CD4-positive, alpha-beta memory T cell (primary cell): ENCODE results near the gene DCTN4. TPM values are rescaled to one million over a fixed set of nuclear protein-coding genes. Genes with fewer than 3 reads are reported as not detected.

ENCODE experiments used
- CTCF ChIA-PET: fragments of 350-600 bp; sonication (Branson Sonifier 250); formaldehyde crosslinking; loops from one replicate; lab custom pipeline; 2021; ENCODE audit warnings: inconsistent platforms; ENCODE audit not compliant: partially characterized antibody; lab: Charles Lee
- POLR2A ChIA-PET: fragments of 350-600 bp; sonication (Branson Sonifier 250); formaldehyde crosslinking; loops from one replicate; lab custom pipeline; 2021; ENCODE audit not compliant: partially characterized antibody; lab: Charles Lee
- DNase-seq, 5 donors: peaks; one replicate each; pipeline versions ENCODE4 v3.0.0 to v3.0.0-alpha.2; 2020 to 2022; ENCODE audit warnings: mixed read lengths in 1 of 5
- H3K27ac ChIP-seq: one replicate; pipeline ENCODE4 v1.7.0; 2013; ENCODE audit warnings: low read depth, low read length
- H3K27me3 ChIP-seq: 2 replicates; pipeline ENCODE4 v1.7.0; 2013; ENCODE audit warnings: mild to moderate bottlenecking, low read length, moderate library complexity; ENCODE audit not compliant: insufficient read depth
- H3K36me3 ChIP-seq: 2 replicates; pipeline ENCODE4 v1.7.0; 2013; ENCODE audit warnings: mild to moderate bottlenecking, low read length, moderate library complexity; ENCODE audit not compliant: insufficient read depth
- H3K4me1 ChIP-seq: 2 replicates; pipeline ENCODE4 v1.7.0; 2013; ENCODE audit warnings: mild to moderate bottlenecking, low read length, moderate library complexity; ENCODE audit not compliant: insufficient read depth
- H3K4me3 ChIP-seq, 2 donors: one replicate each; pipeline ENCODE4 v1.7.0; 2013; ENCODE audit warnings: low read length in 2 of 2, mild to moderate bottlenecking in 1 of 2
- H3K9me3 ChIP-seq, 2 donors: one replicate each; pipeline ENCODE4 v1.7.0; 2013; ENCODE audit warnings: low read length in 2 of 2, control low read depth in 1 of 2; ENCODE audit not compliant: control insufficient read depth in 1 of 2
- H3K27ac Mint-ChIP-seq, 7 donors: one replicate each; pipeline ENCODE4 v1.8.0; 2020 to 2021; ENCODE audit warnings: mixed read lengths in 7 of 7, mild to moderate bottlenecking in 6 of 7, inconsistent platforms in 3 of 7, moderate library complexity in 3 of 7
- H3K27me3 Mint-ChIP-seq, 2 donors: one replicate each; pipeline ENCODE4 v1.8.0; 2020 to 2021; ENCODE audit warnings: mixed read lengths in 2 of 2
- H3K36me3 Mint-ChIP-seq, 2 donors: one replicate each; pipeline ENCODE4 v1.8.0; 2020 to 2021; ENCODE audit warnings: mixed read lengths in 2 of 2, inconsistent platforms in 1 of 2, mild to moderate bottlenecking in 1 of 2
- H3K4me1 Mint-ChIP-seq, 4 donors: one replicate each; pipeline ENCODE4 v1.8.0; 2020 to 2021; ENCODE audit warnings: mixed read lengths in 4 of 4, mild to moderate bottlenecking in 1 of 4
- H3K4me3 Mint-ChIP-seq, 8 donors: one replicate each; pipeline ENCODE4 v1.8.0; 2020 to 2021; ENCODE audit warnings: mixed read lengths in 8 of 8, mild to moderate bottlenecking in 7 of 8, moderate library complexity in 6 of 8, inconsistent platforms in 3 of 8
- H3K9me3 Mint-ChIP-seq, 8 donors: one replicate each; pipeline ENCODE4 v1.8.0; 2020 to 2021; ENCODE audit warnings: mixed read lengths in 8 of 8, mild to moderate bottlenecking in 5 of 8, inconsistent platforms in 3 of 8, moderate library complexity in 1 of 8
- intact Hi-C: fragments of 100-400 bp; cut with micrococcal nuclease; formaldehyde crosslinking; loops from one replicate; pipeline ENCODE4 v1.15.1; 2023
- polyA plus RNA-seq, 2 donors: library from polyadenylated mRNA; unstranded; fragments of 300-500 nt; fragmentation: Illumina TruSeq; gene quantifications; one replicate each; pipeline ENCODE4 v1.2.3, GENCODE V29; 2021
- total RNA-seq, 2 experiments: library from RNA; stranded (reverse); gene quantifications; one replicate each; pipeline ENCODE4 v1.2.3, GENCODE V29; 2021

The DCTN4 gene
- total and polyA plus RNA-seq, 4 experiments from 2014 or later, result 8.8 to 46.0 (median 27.3) TPM

DNA sequence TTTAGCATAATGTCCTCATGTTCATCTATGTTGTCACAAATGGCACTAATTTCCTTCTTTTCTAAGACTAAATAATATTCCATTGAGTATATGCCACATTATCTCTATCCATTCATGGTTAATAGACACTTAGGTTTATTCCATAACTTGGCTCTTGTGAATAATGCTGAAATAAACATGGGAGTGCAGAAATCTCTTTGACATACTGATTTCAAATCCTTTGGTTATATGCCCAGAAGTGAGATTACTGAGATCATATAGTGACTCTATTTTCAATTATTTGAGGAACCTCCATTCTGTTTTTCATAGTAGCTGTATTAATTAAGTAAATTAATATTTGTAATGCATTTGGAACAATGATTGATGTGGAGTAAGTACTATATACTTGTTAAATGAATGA lies 32.7 kb upstream of the DCTN4 start:
- POLR2A ChIA-PET, result interaction anchor here (0.8 to 5.3 kb wide), 2 partner anchors 9 to 13 kb away, joined by 3 to 24 read pairs; partner anchors contain the start of gene SMIM3

DNA sequence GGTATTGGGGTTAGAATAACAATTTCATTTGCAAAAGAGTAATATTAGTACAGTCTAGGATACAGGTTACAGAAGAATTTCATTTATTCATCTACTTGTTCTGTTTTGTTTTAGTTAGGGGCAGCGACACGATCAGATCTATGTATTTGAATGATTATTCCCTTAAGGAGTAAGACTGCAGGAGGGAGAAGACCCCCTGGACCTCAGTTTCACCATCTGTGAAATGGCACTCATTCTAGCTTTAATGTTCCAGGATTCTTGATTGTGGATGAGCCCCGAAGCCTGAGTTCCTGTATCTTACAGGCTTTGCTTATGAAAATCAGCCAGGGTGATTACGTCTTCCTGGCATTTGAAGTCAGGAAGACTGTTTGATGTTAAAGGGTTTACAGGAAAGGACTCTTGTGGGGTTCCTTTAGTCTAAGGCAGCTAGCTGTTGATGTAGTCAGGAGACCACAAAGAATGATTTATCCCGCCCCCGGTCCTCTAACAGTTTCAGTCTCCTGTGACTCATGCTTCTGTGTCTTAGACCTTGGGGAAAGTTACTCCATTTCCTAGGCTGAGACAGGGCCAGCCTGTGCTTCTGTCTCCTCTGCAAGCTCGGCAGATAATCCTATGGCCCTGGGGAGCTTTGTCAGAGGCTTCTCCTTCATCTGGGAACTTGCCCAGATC lies 31.3 kb upstream of the DCTN4 start:
- peak overlapping the region in 7 of 8 donors; percentile 4 to 77 (median 57) for H3K4me3 Mint-ChIP-seq

More for the DNA sequence above, 32.7 kb upstream of the DCTN4 start:
- peaks cover 25 to 45% (median 34%) of the 10 kb centered on the region in 4 donors for H3K4me1 Mint-ChIP-seq
- peak overlapping the region in 3 of 7 donors; percentile 66 to 84 (median 79) for H3K27ac Mint-ChIP-seq
- H3K4me1 ChIP-seq, result peaks cover 32% of the 10 kb centered on the region
- no peaks in the 10 kb centered on the region for H3K27me3 Mint-ChIP-seq
- peak overlapping the region in 2 of 8 donors; percentile 23 to 48 for H3K4me3 Mint-ChIP-seq
- intact Hi-C loops, result no loop called here
- no peaks in the 10 kb centered on the region for H3K27me3 ChIP-seq
- no peak for DNase-seq
- H3K9me3 ChIP-seq, result no peaks in the 10 kb centered on the region
- H3K9me3 Mint-ChIP-seq, result no peaks in the 10 kb centered on the region
- H3K36me3 Mint-ChIP-seq, result peaks cover 3% of the 10 kb centered on the region in 2 donors
- CTCF ChIA-PET, result interaction anchor here (1.0 to 3.2 kb wide), 4 partner anchors 10 to 91 kb away, joined by 3 to 21 read pairs (median 4); partner anchors contain the start of genes RBM22 and SMIM3
- H3K36me3 ChIP-seq, result no peaks in the 10 kb centered on the region
- no peak overlapping the region for H3K27ac ChIP-seq
- no peak overlapping the region for H3K4me3 ChIP-seq

DNA sequence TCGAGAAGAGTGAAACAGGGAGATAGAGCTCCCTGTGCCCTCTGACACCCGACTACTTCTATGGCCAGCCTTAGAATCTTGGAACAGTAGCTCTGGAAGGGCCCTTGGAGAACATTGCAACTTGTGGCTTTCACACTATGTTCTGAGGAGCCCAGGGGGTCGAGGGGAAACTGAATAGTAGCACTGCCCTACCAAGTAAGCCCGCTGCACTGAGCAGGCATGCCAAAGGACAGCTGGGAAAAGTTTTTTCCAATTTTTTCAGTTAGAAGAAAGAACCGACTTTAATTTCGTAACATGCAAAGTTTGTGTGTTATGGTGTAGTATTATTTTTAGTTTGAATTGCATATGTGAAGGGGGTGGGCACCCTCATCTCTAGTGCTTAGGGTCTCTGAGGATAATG lies 30.6 kb upstream of the DCTN4 start:
- Histone ChIP-seq H3K27ac (no peak overlapping the region), H3K4me3 (no peak overlapping the region), H3K27me3 (no peaks in the 10 kb centered on the region), H3K36me3 (no peaks in the 10 kb centered on the region), H3K4me1 (peaks cover 40% of the 10 kb centered on the region), H3K9me3 (no peaks in the 10 kb centered on the region)
- Mint-ChIP-seq H3K9me3 (peaks cover 0 to 2% (median 0%) of the 10 kb centered on the region in 8 donors), H3K36me3 (peaks cover 0 to 4% of the 10 kb centered on the region in 2 donors), H3K27ac (peak overlapping the region; percentile 66 to 94 (median 82)), H3K4me3 (peak overlapping the region in 4 of 8 donors; percentile 50 to 77 (median 64)), H3K27me3 (no peaks in the 10 kb centered on the region), H3K4me1 (peaks cover 33 to 57% (median 46%) of the 10 kb centered on the region in 4 donors)
- ChIA-PET POLR2A (interaction anchor here (1.0 to 5.3 kb wide), 4 partner anchors 11 to 89 kb away, joined by 4 to 24 read pairs (median 6); partner anchors contain the start of genes DCTN4, RBM22 and SMIM3), CTCF (interaction anchor here (0.8 to 3.2 kb wide), 6 partner anchors 8 to 229 kb away, joined by 3 to 21 read pairs (median 7); partner anchors contain the start of genes IRGM and SMIM3)
- DNase-seq, result no peak
- intact Hi-C loops, result no loop called here

More for the DNA sequence above, 31.3 kb upstream of the DCTN4 start:
- Mint-ChIP-seq H3K4me1 (peaks cover 30 to 51% (median 42%) of the 10 kb centered on the region in 4 donors), H3K9me3 (peaks cover 0 to 2% (median 0%) of the 10 kb centered on the region in 8 donors), H3K36me3 (peaks cover 0 to 4% of the 10 kb centered on the region in 2 donors), H3K27ac (peak overlapping the region; percentile 66 to 94 (median 82)), H3K27me3 (no peaks in the 10 kb centered on the region)
- Histone ChIP-seq H3K27me3 (no peaks in the 10 kb centered on the region), H3K4me3 (no peak overlapping the region), H3K27ac (peak overlapping the region; percentile 4), H3K9me3 (no peaks in the 10 kb centered on the region), H3K4me1 (peaks cover 34% of the 10 kb centered on the region), H3K36me3 (no peaks in the 10 kb centered on the region)
- POLR2A ChIA-PET, result interaction anchor here (1.0 to 5.3 kb wide), 5 partner anchors 12 to 89 kb away, joined by 4 to 24 read pairs (median 4); partner anchors contain the start of genes DCTN4, RBM22 and SMIM3
- CTCF ChIA-PET, result interaction anchor here (1.5 to 3.2 kb wide), 6 partner anchors 8 to 57 kb away, joined by 3 to 21 read pairs (median 7); partner anchors contain the start of genes IRGM and SMIM3
- peak; percentile 39 to 84 (median 44) for DNase-seq
- intact Hi-C loops, result loop anchor here (1.0 kb wide), 1 partner anchor 89 kb away; the partner anchor contains the start of gene RBM22

DNA sequence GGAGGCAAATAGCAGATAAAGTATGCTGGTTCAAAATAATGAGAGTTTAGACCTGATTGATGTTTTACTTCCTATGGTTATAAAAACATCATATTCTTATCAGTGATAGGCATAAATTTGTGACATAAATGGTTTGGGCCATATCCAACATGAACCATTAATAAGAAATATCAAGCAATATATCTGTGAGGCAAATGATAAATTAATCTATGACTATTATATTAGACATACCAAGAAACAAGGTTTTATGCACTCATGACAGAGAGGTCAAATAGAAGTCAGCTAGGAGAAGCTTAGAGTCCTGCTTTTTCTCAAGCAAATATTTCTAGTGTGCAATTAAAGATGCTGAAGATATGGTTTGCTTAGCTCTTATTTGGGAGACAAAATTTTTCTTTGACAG lies 30.2 kb upstream of the DCTN4 start:
- H3K36me3 Mint-ChIP-seq, result peaks cover 0 to 6% of the 10 kb centered on the region in 2 donors

DNA sequence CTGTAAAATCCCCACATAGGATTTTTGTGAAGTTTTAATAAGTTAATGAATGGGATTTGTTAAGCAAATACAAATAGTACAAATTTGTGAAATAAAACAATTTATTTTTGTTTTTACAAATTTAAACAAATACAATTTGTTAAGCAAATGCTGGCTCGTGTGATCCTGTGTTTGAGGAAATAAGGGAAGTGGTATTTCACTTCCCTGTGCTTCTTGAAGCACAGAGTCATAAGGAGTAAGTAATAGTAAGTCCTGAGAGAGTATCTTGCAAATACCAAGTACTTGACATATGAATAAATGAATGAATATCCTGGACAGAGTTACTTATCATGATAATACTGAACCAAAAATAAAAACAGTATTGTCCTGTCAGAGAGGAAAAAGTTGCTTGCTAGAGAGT lies 28.8 kb upstream of the DCTN4 start:
- ChIA-PET CTCF (interaction anchor here (0.9 to 2.4 kb wide), 10 partner anchors 8 to 227 kb away, joined by 3 to 11 read pairs (median 4); partner anchors contain the start of genes IRGM, RBM22 and SMIM3), POLR2A (interaction anchor here (1.8 to 5.3 kb wide), 2 partner anchors 9 to 29 kb away, joined by 9 to 24 read pairs; partner anchors contain the start of genes DCTN4 and SMIM3)
- H3K4me1 Mint-ChIP-seq, result peaks cover 46 to 75% (median 62%) of the 10 kb centered on the region in 4 donors
- no peaks in the 10 kb centered on the region for H3K27me3 Mint-ChIP-seq
- intact Hi-C loops, result no loop called here
- Histone ChIP-seq H3K9me3 (no peaks in the 10 kb centered on the region), H3K27me3 (no peaks in the 10 kb centered on the region), H3K4me3 (no peak overlapping the region), H3K36me3 (no peaks in the 10 kb centered on the region), H3K27ac (no peak overlapping the region), H3K4me1 (peaks cover 56% of the 10 kb centered on the region)
- peaks cover 0 to 2% (median 0%) of the 10 kb centered on the region in 8 donors for H3K9me3 Mint-ChIP-seq
- H3K4me3 Mint-ChIP-seq, result peak overlapping the region in 3 of 8 donors; percentile 29 to 57 (median 48)
- H3K27ac Mint-ChIP-seq, result peak overlapping the region in 5 of 7 donors; percentile 12 to 62 (median 17)
- peaks cover 0 to 9% of the 10 kb centered on the region in 2 donors for H3K36me3 Mint-ChIP-seq
- no peak for DNase-seq

More for the DNA sequence above, 30.2 kb upstream of the DCTN4 start:
- DNase-seq, result no peak
- intact Hi-C loops, result no loop called here
- Histone ChIP-seq H3K27ac (no peak overlapping the region), H3K4me1 (peaks cover 45% of the 10 kb centered on the region), H3K9me3 (no peaks in the 10 kb centered on the region), H3K4me3 (no peak overlapping the region), H3K27me3 (no peaks in the 10 kb centered on the region), H3K36me3 (no peaks in the 10 kb centered on the region)
- ChIA-PET CTCF (interaction anchor here (0.8 to 3.2 kb wide), 5 partner anchors 10 to 229 kb away, joined by 3 to 21 read pairs (median 8); partner anchors contain the start of genes IRGM and SMIM3), POLR2A (interaction anchor here (1.0 to 5.3 kb wide), 4 partner anchors 11 to 88 kb away, joined by 4 to 24 read pairs (median 6); partner anchors contain the start of genes DCTN4, RBM22 and SMIM3)
- H3K4me3 Mint-ChIP-seq, result peak overlapping the region in 1 of 8 donors; percentile 31
- peaks cover 36 to 62% (median 50%) of the 10 kb centered on the region in 4 donors for H3K4me1 Mint-ChIP-seq
- H3K27me3 Mint-ChIP-seq, result no peaks in the 10 kb centered on the region
- peaks cover 0 to 2% (median 0%) of the 10 kb centered on the region in 8 donors for H3K9me3 Mint-ChIP-seq
- peak overlapping the region in 5 of 7 donors; percentile 11 to 79 (median 64) for H3K27ac Mint-ChIP-seq

DNA sequence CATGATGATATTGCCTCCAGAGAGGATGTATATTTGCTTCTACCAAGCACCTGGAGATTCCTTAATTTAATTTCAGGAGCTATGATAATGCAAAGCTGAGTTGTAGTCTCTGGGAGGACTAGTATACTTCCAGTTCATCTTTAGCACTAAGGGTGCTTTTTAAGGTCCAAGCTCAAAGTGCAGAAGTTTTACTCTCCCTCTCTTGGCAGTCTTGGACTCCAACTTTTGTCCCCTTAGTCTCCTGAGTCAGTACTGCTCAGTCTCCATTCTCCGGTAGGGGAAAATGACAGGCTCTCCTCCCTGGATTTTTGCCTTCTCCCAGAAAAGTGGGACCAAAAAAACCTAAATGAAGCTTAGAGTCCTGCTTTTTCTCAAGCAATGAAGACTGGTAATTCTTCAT lies 28.1 kb upstream of the DCTN4 start:
- Mint-ChIP-seq H3K27me3 (no peaks in the 10 kb centered on the region), H3K27ac (peak overlapping the region in 3 of 7 donors; percentile 11 to 66 (median 53)), H3K4me3 (peak overlapping the region in 1 of 8 donors; percentile 59), H3K4me1 (peaks cover 53 to 83% (median 68%) of the 10 kb centered on the region in 4 donors), H3K9me3 (peaks cover 0 to 2% (median 0%) of the 10 kb centered on the region in 8 donors), H3K36me3 (peaks cover 0 to 9% of the 10 kb centered on the region in 2 donors)
- CTCF ChIA-PET, result interaction anchor here (0.7 to 2.4 kb wide), 11 partner anchors 8 to 227 kb away, joined by 3 to 11 read pairs (median 4); partner anchors contain the start of genes IRGM, RBM22 and SMIM3
- POLR2A ChIA-PET, result interaction anchor here (1.8 to 5.3 kb wide), 2 partner anchors 9 to 29 kb away, joined by 9 to 24 read pairs; partner anchors contain the start of genes DCTN4 and SMIM3
- Histone ChIP-seq H3K4me1 (peaks cover 64% of the 10 kb centered on the region), H3K4me3 (no peak overlapping the region), H3K27ac (no peak overlapping the region), H3K36me3 (no peaks in the 10 kb centered on the region), H3K27me3 (no peaks in the 10 kb centered on the region), H3K9me3 (no peaks in the 10 kb centered on the region)
- no peak for DNase-seq
- intact Hi-C loops, result no loop called here
